ENCODE results near the gene BST1. TPM values are rescaled to one million over a fixed set of nuclear protein-coding genes. Genes with fewer than 3 reads are reported as not detected.
A peak's percentile ranks its signal among the peaks of the same experiment; 100 is the strongest.

Gene BST1
- total and polyA plus RNA-seq, 12 donors: 1.3 to 5.7 (median 3.0) TPM

DNA sequence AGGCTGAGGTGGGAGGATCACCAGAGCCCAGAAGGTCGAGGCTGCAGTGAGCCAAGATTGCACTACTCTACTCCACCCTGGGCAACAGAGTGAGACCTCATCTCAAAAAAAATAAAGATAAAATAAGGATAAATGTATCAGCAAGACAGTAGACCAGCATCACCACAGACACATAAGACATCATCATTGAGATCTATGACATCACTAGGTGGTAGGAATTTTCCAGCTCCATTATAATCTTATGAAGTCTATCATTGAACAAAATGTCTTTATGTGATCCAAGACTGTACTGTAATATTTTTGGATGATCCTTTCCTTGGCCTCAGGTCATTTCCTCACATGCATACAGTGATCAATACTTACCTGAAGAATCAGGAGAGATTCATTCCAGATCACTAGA is 29.5 kb upstream of the BST1 start:
- TF ChIP-seq, protein P1, sequence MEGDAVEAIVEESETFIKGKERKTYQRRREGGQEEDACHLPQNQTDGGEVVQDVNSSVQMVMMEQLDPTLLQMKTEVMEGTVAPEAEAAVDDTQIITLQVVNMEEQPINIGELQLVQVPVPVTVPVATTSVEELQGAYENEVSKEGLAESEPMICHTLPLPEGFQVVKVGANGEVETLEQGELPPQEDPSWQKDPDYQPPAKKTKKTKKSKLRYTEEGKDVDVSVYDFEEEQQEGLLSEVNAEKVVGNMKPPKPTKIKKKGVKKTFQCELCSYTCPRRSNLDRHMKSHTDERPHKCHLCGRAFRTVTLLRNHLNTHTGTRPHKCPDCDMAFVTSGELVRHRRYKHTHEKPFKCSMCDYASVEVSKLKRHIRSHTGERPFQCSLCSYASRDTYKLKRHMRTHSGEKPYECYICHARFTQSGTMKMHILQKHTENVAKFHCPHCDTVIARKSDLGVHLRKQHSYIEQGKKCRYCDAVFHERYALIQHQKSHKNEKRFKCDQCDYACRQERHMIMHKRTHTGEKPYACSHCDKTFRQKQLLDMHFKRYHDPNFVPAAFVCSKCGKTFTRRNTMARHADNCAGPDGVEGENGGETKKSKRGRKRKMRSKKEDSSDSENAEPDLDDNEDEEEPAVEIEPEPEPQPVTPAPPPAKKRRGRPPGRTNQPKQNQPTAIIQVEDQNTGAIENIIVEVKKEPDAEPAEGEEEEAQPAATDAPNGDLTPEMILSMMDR (IDR thresholded peaks at IDR 0.05): no peak
- no peak for DNase-seq
- H3K4me3 ChIP-seq: no peak overlapping the region
- peaks cover 0 to 20% (median 0%) of the 10 kb centered on the region in 9 donors for H3K4me1 ChIP-seq
- 98 to 100% methylated on average over 1 of the region's 1 CpG for WGBS, 2 donors
- no peak overlapping the region for H3K27ac ChIP-seq
- intact Hi-C loops (cut with DNase I): loop anchor here in 1 of 10 donors (5.0 kb wide), 1 partner anchor 1849 kb away; no protein-coding TSS in a partner anchor
- no peaks in the 10 kb centered on the region for H3K9me3 ChIP-seq
- no peak for ATAC-seq
- no peaks in the 10 kb centered on the region for H3K27me3 ChIP-seq
- no peaks in the 10 kb centered on the region for H3K36me3 ChIP-seq

DNA sequence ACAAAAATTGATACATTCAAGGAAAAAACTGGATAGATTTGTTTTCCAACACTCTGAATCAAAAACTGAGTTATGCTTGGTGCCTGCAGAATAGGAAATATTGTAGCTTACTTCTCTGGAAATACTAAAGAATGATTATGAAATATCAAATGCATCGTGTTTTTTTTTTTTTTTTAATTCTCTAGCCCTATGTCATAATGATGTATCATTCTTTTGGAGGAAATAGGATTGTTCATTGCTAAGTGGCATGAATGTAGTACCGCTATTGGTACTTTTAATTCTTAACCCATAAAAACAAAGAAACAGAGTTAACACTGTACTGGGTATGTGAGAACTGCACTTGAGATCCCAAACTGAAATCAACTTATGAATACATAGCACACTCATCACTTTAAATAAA is 28.8 kb upstream of the BST1 start:
- ATAC-seq (no peak), DNase-seq (no peak)
- H3K4me3 ChIP-seq: no peak overlapping the region
- H3K36me3 ChIP-seq: no peaks in the 10 kb centered on the region
- peaks cover 0 to 23% (median 0%) of the 10 kb centered on the region in 9 donors for H3K4me1 ChIP-seq
- no peak overlapping the region for H3K27ac ChIP-seq
- no peaks in the 10 kb centered on the region for H3K9me3 ChIP-seq
- TF ChIP-seq, protein P1 (IDR thresholded peaks at IDR 0.05): no peak
- H3K27me3 ChIP-seq: no peaks in the 10 kb centered on the region
- WGBS, 2 donors: 89 to 92% methylated on average over 2 of the region's 2 CpGs
- intact Hi-C loops (cut with DNase I): loop anchor here in 1 of 10 donors (5.0 kb wide), 1 partner anchor 1848 kb away; no protein-coding TSS in a partner anchor

DNA sequence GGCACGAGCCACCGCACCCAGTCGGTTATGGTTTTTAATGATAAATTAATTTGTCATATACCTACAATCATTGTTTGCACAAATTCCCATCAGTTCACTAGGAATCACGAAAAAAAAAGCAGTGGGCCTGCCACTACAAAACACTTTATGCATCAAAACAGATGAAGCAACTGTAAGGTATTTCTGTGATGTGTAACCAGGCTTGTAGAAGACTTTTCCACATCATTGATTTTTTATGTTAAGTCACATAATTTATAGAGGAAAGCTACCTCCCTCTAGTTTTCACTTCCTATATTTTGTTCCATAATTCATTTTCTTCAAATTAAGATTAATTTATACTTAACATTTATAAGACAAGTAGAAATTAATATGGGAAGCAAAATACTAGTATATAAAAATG is 27.9 kb upstream of the BST1 start:
- H3K9me3 ChIP-seq: no peaks in the 10 kb centered on the region
- H3K27me3 ChIP-seq: no peaks in the 10 kb centered on the region
- no peaks in the 10 kb centered on the region for H3K36me3 ChIP-seq
- peaks cover 0 to 30% (median 0%) of the 10 kb centered on the region in 9 donors for H3K4me1 ChIP-seq
- DNase-seq (no peak), ATAC-seq (no peak)
- no peak overlapping the region for H3K4me3 ChIP-seq
- intact Hi-C loops (cut with DNase I): loop anchor here in 1 of 10 donors (5.0 kb wide), 1 partner anchor 1847 kb away; no protein-coding TSS in a partner anchor
- peak overlapping the region in 1 of 10 donors; percentile 45 for H3K27ac ChIP-seq
- WGBS, 2 donors: 93 to 99% methylated on average over 4 of the region's 4 CpGs
- TF ChIP-seq, protein P1 (IDR thresholded peaks at IDR 0.05): no peak

DNA sequence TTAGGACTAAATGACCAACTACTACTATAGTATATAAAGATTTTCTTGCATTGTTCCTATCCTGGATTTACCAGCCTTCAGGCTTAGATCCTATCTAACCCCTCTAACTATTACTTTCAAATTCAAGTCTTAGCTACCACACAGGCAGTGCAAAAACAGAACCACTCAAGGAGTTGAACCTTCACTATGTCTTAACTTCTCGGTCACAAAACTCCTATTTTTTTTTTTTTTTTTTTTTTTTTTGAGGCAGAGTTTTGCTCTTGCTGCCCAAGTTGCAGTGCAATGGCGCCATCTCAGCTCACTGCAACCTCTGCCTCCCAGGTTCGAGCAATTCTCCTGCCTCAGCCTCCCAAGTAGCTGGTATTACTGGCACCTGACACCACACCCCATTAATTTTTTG is 27.5 kb upstream of the BST1 start:
- no peak overlapping the region for H3K4me3 ChIP-seq
- DNase-seq (no peak), ATAC-seq (no peak)
- peak overlapping the region in 1 of 10 donors; percentile 45 for H3K27ac ChIP-seq
- intact Hi-C loops (cut with DNase I): no loop called here
- 92% methylated on average over 3 of the region's 3 CpGs for WGBS, 2 donors
- H3K4me1 ChIP-seq: peaks cover 0 to 34% (median 0%) of the 10 kb centered on the region in 9 donors
- no peaks in the 10 kb centered on the region for H3K36me3 ChIP-seq
- no peaks in the 10 kb centered on the region for H3K27me3 ChIP-seq
- TF ChIP-seq, protein P1 (IDR thresholded peaks at IDR 0.05): no peak
- H3K9me3 ChIP-seq: no peaks in the 10 kb centered on the region
